Effector memory CD8-positive, alpha-beta T cell (primary cell): ENCODE measurements around the gene MRPL22.

Source experiments
- ATAC-seq: fragments of 150-1000 bp; cut with Tn5 transposase; replicated peaks from 2 replicates; pipeline ENCODE4 v1.10.0; 2021; ENCODE audit warnings: mild to moderate bottlenecking, moderate library complexity
- DNase-seq, 3 experiments: peaks; one replicate each; pipeline ENCODE4 v3.0.0; 2021
- H3K27ac Mint-ChIP-seq, 2 donors: one replicate each; pipeline ENCODE4 v1.8.0; 2022; ENCODE audit warnings: mild to moderate bottlenecking in 2 of 2, mixed read lengths in 2 of 2, moderate library complexity in 2 of 2
- H3K27me3 Mint-ChIP-seq, 2 donors: one replicate each; pipeline ENCODE4 v1.8.0; 2022; ENCODE audit warnings: mixed read lengths in 2 of 2
- H3K36me3 Mint-ChIP-seq: one replicate; pipeline ENCODE4 v1.8.0; 2022; ENCODE audit warnings: mild to moderate bottlenecking, moderate library complexity, mixed read lengths; ENCODE audit not compliant: insufficient read depth
- H3K4me1 Mint-ChIP-seq, 2 donors: one replicate each; pipeline ENCODE4 v1.8.0; 2022; ENCODE audit warnings: low read depth in 2 of 2, mixed read lengths in 2 of 2
- H3K4me3 Mint-ChIP-seq, 2 donors: one replicate each; pipeline ENCODE4 v1.8.0; 2022; ENCODE audit warnings: mild to moderate bottlenecking in 2 of 2, mixed read lengths in 2 of 2, moderate library complexity in 2 of 2
- H3K9me3 Mint-ChIP-seq, 2 donors: one replicate each; pipeline ENCODE4 v1.8.0; 2022; ENCODE audit warnings: mixed read lengths in 2 of 2

The MRPL22 gene

DNA sequence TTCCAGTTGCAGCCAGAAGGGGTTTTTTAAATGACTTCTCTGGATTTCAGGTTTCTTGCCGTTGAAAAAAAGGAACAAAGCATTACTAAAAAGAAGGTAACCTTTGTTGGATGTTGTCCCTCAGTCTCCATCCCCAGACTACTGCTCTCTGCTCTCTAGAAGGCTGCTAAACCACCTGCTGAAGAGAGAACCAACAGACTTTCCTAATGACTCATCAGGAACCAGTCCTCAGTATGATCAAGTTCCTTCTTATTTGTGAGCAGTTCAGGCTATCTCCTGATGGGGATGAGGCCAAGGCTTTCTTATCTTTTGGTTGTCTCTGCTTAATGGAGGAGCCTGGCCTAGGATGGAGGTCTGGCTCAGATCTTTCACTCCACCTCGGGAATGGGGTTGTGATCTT, 76.7 kb downstream of the MRPL22 start:
- no peak overlapping the region for H3K27ac Mint-ChIP-seq
- no peaks in the 10 kb centered on the region for H3K4me1 Mint-ChIP-seq
- no peaks in the 10 kb centered on the region for H3K9me3 Mint-ChIP-seq
- ATAC-seq (no peak), DNase-seq (no peak)
- H3K4me3 Mint-ChIP-seq, result no peak overlapping the region
- no peaks in the 10 kb centered on the region for H3K36me3 Mint-ChIP-seq
- peaks cover 38 to 52% of the 10 kb centered on the region in 2 donors for H3K27me3 Mint-ChIP-seq
